Activated effector memory CD4-positive, alpha-beta T cell treated with Interleukin-2 at 50 U/mL for 16 hours (primary cell): ENCODE data around the gene IPCEF1.
"Not testable (repeated sequence)": the region's sequence is repeated elsewhere in the genome, so short reads cannot be mapped to it uniquely, and the experiment has no call there.

Experiments used
- DNase-seq: peaks from one replicate; pipeline ENCODE4 v3.0.0-alpha.2; 2020

IPCEF1 gene

GRCh38 chr6:154329350-154330170 lies 27.0 kb downstream of the IPCEF1 start:
- no peak for DNase-seq

GRCh38 chr6:154327313-154327712 lies 29.3 kb downstream of the IPCEF1 start:
- DNase-seq = not testable (repeated sequence)

GRCh38 chr6:154325142-154325541 lies 31.5 kb downstream of the IPCEF1 start:
- DNase-seq = no peak

- no peak for DNase-seq
Observed at GRCh38 chr6:154320181-154320580, 36.4 kb downstream of the IPCEF1 start.

GRCh38 chr6:154319231-154319858 lies 37.3 kb downstream of the IPCEF1 start:
- no peak for DNase-seq

GRCh38 chr6:154318721-154319120 lies 37.9 kb downstream of the IPCEF1 start:
- DNase-seq = no peak

- no peak for DNase-seq
Observed at GRCh38 chr6:154316131-154316530, 40.5 kb downstream of the IPCEF1 start.

GRCh38 chr6:154314084-154314483 lies 42.5 kb downstream of the IPCEF1 start:
- DNase-seq = no peak

GRCh38 chr6:154308986-154309385 lies 47.6 kb downstream of the IPCEF1 start:
- DNase-seq = no peak

- no peak for DNase-seq
Observed at GRCh38 chr6:154307696-154308425, 48.7 kb downstream of the IPCEF1 start.

- not testable (repeated sequence) for DNase-seq
Observed at GRCh38 chr6:154307147-154307546, 49.5 kb downstream of the IPCEF1 start.

GRCh38 chr6:154306696-154307095 lies 49.9 kb downstream of the IPCEF1 start:
- DNase-seq = no peak

GRCh38 chr6:154304191-154304590 lies 52.4 kb downstream of the IPCEF1 start:
- DNase-seq = no peak

- not testable (repeated sequence) for DNase-seq
Observed at GRCh38 chr6:154303642-154304041, 53.0 kb downstream of the IPCEF1 start.

GRCh38 chr6:154301839-154302752 lies 54.5 kb downstream of the IPCEF1 start:
- no peak for DNase-seq

- no peak for DNase-seq
Observed at GRCh38 chr6:154301086-154301625, 55.4 kb downstream of the IPCEF1 start.

- no peak for DNase-seq
Observed at GRCh38 chr6:154298297-154298696, 58.3 kb downstream of the IPCEF1 start.

- DNase-seq = no peak
Observed at GRCh38 chr6:154297721-154298120, 58.9 kb downstream of the IPCEF1 start.

- DNase-seq = no peak
Observed at GRCh38 chr6:154297210-154297609, 59.4 kb downstream of the IPCEF1 start.

- DNase-seq = no peak
Observed at GRCh38 chr6:154295733-154296132, 60.9 kb downstream of the IPCEF1 start.

GRCh38 chr6:154292855-154293519 lies 63.6 kb downstream of the IPCEF1 start:
- DNase-seq = no peak

GRCh38 chr6:154292066-154292465 lies 64.5 kb downstream of the IPCEF1 start:
- DNase-seq = no peak
